PFSK-1 (cell line): ENCODE measurements around the gene PRR15.

ENCODE experiments used
- FOXP2 ChIP-seq: optimal IDR thresholded peaks from 2 replicates; pipeline ENCODE3; 2011; ENCODE audit warnings: borderline replicate concordance, control low read depth, inconsistent platforms; ENCODE audit not compliant: insufficient read depth; ENCODE audit errors: extremely low read length, extremely low read depth
- POLR2AphosphoS5 ChIP-seq: IDR thresholded peaks from 2 replicates; pipeline ENCODE4 v1.6.1; 2012; ENCODE audit warnings: low read depth, mild to moderate bottlenecking, control low read depth, low read length, moderate library complexity
- SIN3A ChIP-seq: IDR thresholded peaks from 2 replicates; pipeline ENCODE4 v1.6.1; 2012; ENCODE audit warnings: mild to moderate bottlenecking, low read length, moderate library complexity, borderline replicate concordance; ENCODE audit not compliant: insufficient read depth
- TAF1 ChIP-seq: IDR thresholded peaks from 2 replicates; pipeline ENCODE4 v1.6.1; 2012; ENCODE audit warnings: low read length, control low read depth, borderline replicate concordance; ENCODE audit not compliant: insufficient read depth
- TF ChIP-seq, protein P1 (sequence below), 2 experiments: IDR thresholded peaks; 2 replicates each; pipeline versions ENCODE4 v1.6.1 to v1.8.0; 2011 to 2012; ENCODE audit warnings: low read depth in 2 of 2, low read length in 2 of 2, control low read depth in 1 of 2, inconsistent platforms in 1 of 2, mild to moderate bottlenecking in 1 of 2, moderate library complexity in 1 of 2; ENCODE audit not compliant: insufficient read depth in 1 of 2

PRR15 gene

DNA sequence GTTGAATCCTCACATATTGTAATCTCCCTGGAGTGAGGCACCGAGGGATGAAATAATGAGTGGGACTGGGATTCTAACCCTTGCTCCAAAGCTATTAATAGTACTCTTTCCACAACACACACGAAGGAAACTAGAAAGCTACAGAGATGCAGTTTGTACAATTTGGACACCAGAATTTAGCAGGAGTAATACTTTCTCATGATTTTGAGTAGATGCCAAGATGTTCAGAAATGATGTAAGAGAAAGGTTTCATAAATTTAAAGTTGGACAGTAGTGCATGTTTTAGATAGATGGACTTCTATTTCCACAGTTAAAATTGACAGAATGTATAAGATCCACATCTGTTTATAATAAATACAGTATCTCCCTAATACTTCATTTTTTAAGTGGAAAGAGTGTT is 46.5 kb downstream of the PRR15 start:
- TF ChIP-seq, protein P1, sequence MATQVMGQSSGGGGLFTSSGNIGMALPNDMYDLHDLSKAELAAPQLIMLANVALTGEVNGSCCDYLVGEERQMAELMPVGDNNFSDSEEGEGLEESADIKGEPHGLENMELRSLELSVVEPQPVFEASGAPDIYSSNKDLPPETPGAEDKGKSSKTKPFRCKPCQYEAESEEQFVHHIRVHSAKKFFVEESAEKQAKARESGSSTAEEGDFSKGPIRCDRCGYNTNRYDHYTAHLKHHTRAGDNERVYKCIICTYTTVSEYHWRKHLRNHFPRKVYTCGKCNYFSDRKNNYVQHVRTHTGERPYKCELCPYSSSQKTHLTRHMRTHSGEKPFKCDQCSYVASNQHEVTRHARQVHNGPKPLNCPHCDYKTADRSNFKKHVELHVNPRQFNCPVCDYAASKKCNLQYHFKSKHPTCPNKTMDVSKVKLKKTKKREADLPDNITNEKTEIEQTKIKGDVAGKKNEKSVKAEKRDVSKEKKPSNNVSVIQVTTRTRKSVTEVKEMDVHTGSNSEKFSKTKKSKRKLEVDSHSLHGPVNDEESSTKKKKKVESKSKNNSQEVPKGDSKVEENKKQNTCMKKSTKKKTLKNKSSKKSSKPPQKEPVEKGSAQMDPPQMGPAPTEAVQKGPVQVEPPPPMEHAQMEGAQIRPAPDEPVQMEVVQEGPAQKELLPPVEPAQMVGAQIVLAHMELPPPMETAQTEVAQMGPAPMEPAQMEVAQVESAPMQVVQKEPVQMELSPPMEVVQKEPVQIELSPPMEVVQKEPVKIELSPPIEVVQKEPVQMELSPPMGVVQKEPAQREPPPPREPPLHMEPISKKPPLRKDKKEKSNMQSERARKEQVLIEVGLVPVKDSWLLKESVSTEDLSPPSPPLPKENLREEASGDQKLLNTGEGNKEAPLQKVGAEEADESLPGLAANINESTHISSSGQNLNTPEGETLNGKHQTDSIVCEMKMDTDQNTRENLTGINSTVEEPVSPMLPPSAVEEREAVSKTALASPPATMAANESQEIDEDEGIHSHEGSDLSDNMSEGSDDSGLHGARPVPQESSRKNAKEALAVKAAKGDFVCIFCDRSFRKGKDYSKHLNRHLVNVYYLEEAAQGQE (IDR thresholded peaks at IDR 0.05; ENCODE audit: insufficient read depth in 1 of 2, low read depth in 2 of 2, low read length in 2 of 2), result no peak
- TF ChIP-seq POLR2AphosphoS5 (no peak), SIN3A (no peak), TAF1 (no peak), FOXP2 (no peak)

DNA sequence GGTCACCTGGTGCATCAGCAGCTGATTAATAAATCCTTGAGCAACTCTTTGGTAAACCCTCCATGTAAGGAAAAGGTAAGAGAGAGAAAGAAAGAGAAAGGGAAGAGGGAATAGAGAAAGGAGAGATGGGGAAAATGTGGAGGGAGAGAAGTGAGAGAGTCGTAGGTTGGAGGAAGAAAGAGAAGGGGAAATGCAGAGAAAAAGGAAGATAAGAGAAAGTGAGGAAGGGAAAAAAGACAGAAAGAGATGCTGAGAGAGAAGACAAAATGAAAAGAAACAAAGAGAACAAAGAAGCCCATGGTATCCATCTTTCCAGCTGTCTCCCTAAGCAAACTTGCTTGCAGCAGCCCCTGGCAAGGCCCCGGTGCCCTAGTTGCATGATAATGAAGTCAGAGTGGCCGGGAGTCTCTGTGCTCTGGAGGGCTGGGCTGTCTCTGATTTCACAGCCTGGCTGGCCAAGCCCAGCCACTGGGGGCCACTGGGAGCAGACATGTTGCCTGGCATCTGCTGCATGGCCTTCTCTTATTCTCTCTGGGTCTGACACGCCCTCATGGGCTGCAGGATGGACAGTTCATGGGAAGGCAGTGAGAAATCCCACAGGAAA is 48.4 kb downstream of the PRR15 start:
- TF ChIP-seq TAF1, result no peak
- no peak for TF ChIP-seq POLR2AphosphoS5
- TF ChIP-seq SIN3A, result no peak
- TF ChIP-seq, protein P1 (IDR thresholded peaks at IDR 0.05; ENCODE audit: insufficient read depth in 1 of 2, low read depth in 2 of 2, low read length in 2 of 2), result no peak
- no peak for TF ChIP-seq FOXP2

DNA sequence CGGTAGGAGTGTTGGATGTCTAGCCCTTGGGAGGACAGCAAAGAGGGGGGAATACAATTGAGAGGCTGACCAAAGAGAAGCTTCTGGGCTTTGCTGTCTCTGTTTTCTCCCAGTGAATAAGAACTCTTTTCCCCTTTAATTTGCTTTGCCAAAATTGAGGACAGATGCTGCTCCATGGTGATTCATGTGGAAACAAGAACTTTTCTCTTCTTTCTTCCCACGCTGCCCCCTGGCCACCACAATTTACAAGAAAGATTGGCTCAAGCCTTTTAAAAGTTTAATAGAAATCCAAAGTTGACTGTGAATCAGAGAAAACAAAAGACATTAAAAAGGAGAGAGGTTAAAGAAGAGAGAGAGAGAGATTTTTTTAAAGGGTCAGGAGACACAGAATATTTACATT is 49.0 kb downstream of the PRR15 start:
- TF ChIP-seq TAF1 (no peak), FOXP2 (no peak), SIN3A (no peak), POLR2AphosphoS5 (no peak)

DNA sequence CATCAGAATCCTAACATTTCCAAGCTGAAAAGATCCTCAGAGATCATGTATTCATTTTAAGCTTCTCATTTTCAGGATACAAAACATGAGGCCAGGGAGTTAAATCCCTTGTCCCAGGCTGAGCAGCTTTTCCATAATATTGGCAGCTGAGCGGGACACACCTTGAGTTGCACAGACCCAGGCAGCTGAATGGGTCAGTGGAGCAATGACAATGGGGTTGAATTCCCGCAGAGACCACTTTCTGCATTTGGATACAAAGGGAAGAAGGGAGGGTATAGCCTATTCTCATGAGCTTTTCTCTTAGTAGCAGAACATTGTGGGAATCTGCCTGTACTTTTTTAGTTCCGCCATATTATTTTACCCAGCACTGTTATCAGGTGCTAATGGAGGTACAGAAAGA is 49.5 kb downstream of the PRR15 start:
- TF ChIP-seq POLR2AphosphoS5 (no peak), SIN3A (no peak), FOXP2 (no peak), TAF1 (no peak)
- TF ChIP-seq, protein P1 (IDR thresholded peaks at IDR 0.05; ENCODE audit: insufficient read depth in 1 of 2, low read depth in 2 of 2, low read length in 2 of 2), result no peak

DNA sequence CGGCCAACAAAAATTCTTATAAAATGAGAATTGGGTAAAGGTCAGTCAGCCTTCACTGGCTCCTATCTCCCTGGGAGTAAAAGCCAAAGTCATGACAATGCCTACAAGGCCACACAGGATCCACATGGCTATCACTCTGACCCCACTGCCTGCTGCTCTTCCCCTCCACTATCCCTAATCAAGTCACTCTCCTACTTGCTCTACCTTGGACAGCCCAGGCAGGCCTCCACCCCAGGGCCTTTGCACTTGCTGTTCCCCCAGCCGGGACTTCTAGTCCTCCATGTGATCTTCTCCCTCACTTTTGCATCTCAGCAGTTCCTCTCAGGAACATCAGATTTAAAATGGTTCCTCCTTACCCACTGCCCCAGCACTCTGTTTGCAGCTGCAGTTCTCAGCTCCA is 50.6 kb downstream of the PRR15 start:
- TF ChIP-seq FOXP2, result no peak
- TF ChIP-seq SIN3A, result no peak
- TF ChIP-seq POLR2AphosphoS5, result no peak
- TF ChIP-seq, protein P1 (IDR thresholded peaks at IDR 0.05; ENCODE audit: insufficient read depth in 1 of 2, low read depth in 2 of 2, low read length in 2 of 2), result no peak
- no peak for TF ChIP-seq TAF1
